Heart right ventricle (tissue), 16 donors: Measurements from ENCODE around the gene PNISR. TPM values are rescaled to one million over a fixed set of nuclear protein-coding genes. Genes with fewer than 3 reads are reported as not detected.

ENCODE experiments used
- ATAC-seq, 8 donors: fragments of 200-7000 bp; cut with Tn5 transposase; one replicate each; pipeline ENCODE4 v1.9.1; 2020; ENCODE audit warnings: mild to moderate bottlenecking in 8 of 8, moderate library complexity in 8 of 8, moderate number of reproducible peaks in 1 of 8
- DNase-seq, 2 donors: peaks; one replicate each; pipeline ENCODE4 v3.0.0-alpha.2; 2020
- H3K27ac ChIP-seq, 10 donors: fragments of 200-600 bp; sonication (generic) in 2 of 10; one replicate each; pipeline versions ENCODE4 v1.5.0 to v1.8.0; 2020 to 2022; ENCODE audit warnings: mild to moderate bottlenecking in 3 of 10
- H3K27me3 ChIP-seq, 7 donors: fragments of 200-600 bp; one replicate each; pipeline ENCODE4 v1.8.0; 2021 to 2022; ENCODE audit warnings: mild to moderate bottlenecking in 2 of 7
- H3K36me3 ChIP-seq, 9 donors: fragments of 200-600 bp; sonication (generic) in 1 of 9; one replicate each; pipeline versions ENCODE4 v1.5.0 to v1.8.0; 2020 to 2022; ENCODE audit warnings: mild to moderate bottlenecking in 2 of 9
- H3K4me1 ChIP-seq, 9 donors: fragments of 200-600 bp; sonication (generic) in 1 of 9; one replicate each; pipeline versions ENCODE4 v1.5.0 to v1.8.0; 2020 to 2022; ENCODE audit warnings: mild to moderate bottlenecking in 4 of 9
- H3K4me3 ChIP-seq, 10 donors: fragments of 200-600 bp; sonication (generic) in 2 of 10; one replicate each; pipeline versions ENCODE4 v1.5.0 to v1.8.0; 2020 to 2022; ENCODE audit warnings: mild to moderate bottlenecking in 7 of 10, moderate library complexity in 2 of 10
- H3K9me3 ChIP-seq, 11 donors: fragments of 200-600 bp in 10 of 11; sonication (generic) in 2 of 11; one replicate each; pipeline versions ENCODE4 v1.5.0 to v1.8.0; 2013 to 2022; ENCODE audit warnings: mild to moderate bottlenecking in 2 of 11, control low read depth in 1 of 11, moderate library complexity in 1 of 11
- WGBS, 2 donors: extraction: QIAGEN DNeasy Blood & Tissue Kit; methylation state at CpG; one replicate each; pipeline ENCODE4 v1.1.7; 2013; ENCODE audit warnings: inconsistent platforms in 1 of 2; 5-methylcytosine and 5-hydroxymethylcytosine counted together
- intact Hi-C, 10 donors: fragments of 100-400 bp; cut with DNase I; formaldehyde crosslinking; loops; one replicate each; pipeline versions ENCODE4 v1.11.1 to v1.14.2; 2022
- long read RNA-seq, 3 donors: library from polyadenylated mRNA; unstranded; transcript quantifications; one replicate each; pipeline ENCODE4 v2.0.0, GENCODE V29; 2020 to 2021
- polyA plus RNA-seq, 2 donors: library from polyadenylated mRNA; stranded (reverse); fragments of 200-250 nt; gene quantifications; one replicate each; pipeline ENCODE4 v1.2.3, GENCODE V29; 2013
- total RNA-seq, 10 donors: library from RNA; stranded (reverse); fragmentation: NEBNext Ultra II Directional in 3 of 10; extraction: Animal tissue kit (Norgen Biotek cat#: 25700) in 3 of 10; gene quantifications; one replicate each; pipeline versions ENCODE4 v1.2.1 to v1.2.4, GENCODE V29; 2021 to 2023
- TF ChIP-seq, protein P1 (sequence below), 9 donors: fragments of 200-600 bp; sonication (generic) in 2 of 9; IDR thresholded peaks; one replicate each; pipeline versions ENCODE4 v1.5.0 to v1.8.0; 2021 to 2022; ENCODE audit warnings: antibody characterized with exemption in 9 of 9, mild to moderate bottlenecking in 5 of 9, moderate library complexity in 1 of 9
- donor health status: Arrhythmogenic right ventricular cardiomyopathy.
- donor health status: ischemic (EF 13 %, LVEDD 7.1; RV severe dilation, severe dysfunction).
- donor health status: healthy with polysubstance abuse.
- donor health status: DM: no; HTN: yes; CAD: no.
- donor health status: DM: no; HTN: no; CAD: no.
- donor health status: ischemic (EF 25% LVEDD 6.9; RV normal size, moderate dysfunction).
- donor health status: ischemic (EF 25% LVEDD 5.7; RV mildly dilated, moderate dysfunction).
- donor health status: healthy.
- donor health status: DM: yes; HTN: yes; CAD: no.
- donor health status: Ischemic cardiomyopathy.
- donor health status: ischemic (EF 35%, LVEDD 5.7; RV mildly dilated, moderate dysfunction).
- donor health status: nonischemic (EF 11% LVEDD 7.7; RV severe dilation, severe dysfunction).
- donor health status: DM: yes; HTN: yes; CAD: no.
- donor health status: PGD.
- donor health status: ischemic (EF 29% LVEDD 5.4; RV normal size, mild dysfunction).
- donor health status: nonischemic (EF 23%, LVEDD 6.1; RV moderate dilation, normal function).

The PNISR gene, protein sequence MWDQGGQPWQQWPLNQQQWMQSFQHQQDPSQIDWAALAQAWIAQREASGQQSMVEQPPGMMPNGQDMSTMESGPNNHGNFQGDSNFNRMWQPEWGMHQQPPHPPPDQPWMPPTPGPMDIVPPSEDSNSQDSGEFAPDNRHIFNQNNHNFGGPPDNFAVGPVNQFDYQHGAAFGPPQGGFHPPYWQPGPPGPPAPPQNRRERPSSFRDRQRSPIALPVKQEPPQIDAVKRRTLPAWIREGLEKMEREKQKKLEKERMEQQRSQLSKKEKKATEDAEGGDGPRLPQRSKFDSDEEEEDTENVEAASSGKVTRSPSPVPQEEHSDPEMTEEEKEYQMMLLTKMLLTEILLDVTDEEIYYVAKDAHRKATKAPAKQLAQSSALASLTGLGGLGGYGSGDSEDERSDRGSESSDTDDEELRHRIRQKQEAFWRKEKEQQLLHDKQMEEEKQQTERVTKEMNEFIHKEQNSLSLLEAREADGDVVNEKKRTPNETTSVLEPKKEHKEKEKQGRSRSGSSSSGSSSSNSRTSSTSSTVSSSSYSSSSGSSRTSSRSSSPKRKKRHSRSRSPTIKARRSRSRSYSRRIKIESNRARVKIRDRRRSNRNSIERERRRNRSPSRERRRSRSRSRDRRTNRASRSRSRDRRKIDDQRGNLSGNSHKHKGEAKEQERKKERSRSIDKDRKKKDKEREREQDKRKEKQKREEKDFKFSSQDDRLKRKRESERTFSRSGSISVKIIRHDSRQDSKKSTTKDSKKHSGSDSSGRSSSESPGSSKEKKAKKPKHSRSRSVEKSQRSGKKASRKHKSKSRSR
- total RNA-seq (10 to 100 TPM; 36.9 to 62.6 (median 50.1) TPM), polyA plus RNA-seq (100 to 1,000 TPM in 1 of 2 donors, 10 to 100 TPM in 1; 17.8 to 105 TPM)
- long read RNA-seq, donor 1, full-length matches to known transcripts = 15 of 39 reads
- long read RNA-seq, donor 1, partial matches to known transcripts = 9 of 39 reads
- long read RNA-seq, donor 1, other reads (novel, unspliced or antisense) = 15 of 39 reads
- long read RNA-seq, donor 2, full-length matches to known transcripts = 23 of 43 reads
- long read RNA-seq, donor 2, partial matches to known transcripts = 2 of 43 reads
- long read RNA-seq, donor 2, other reads (novel, unspliced or antisense) = 18 of 43 reads
- long read RNA-seq, donor 3, full-length matches to known transcripts = 14 of 40 reads
- long read RNA-seq, donor 3, partial matches to known transcripts = 13 of 40 reads
- long read RNA-seq, donor 3, other reads (novel, unspliced or antisense) = 13 of 40 reads

DNA sequence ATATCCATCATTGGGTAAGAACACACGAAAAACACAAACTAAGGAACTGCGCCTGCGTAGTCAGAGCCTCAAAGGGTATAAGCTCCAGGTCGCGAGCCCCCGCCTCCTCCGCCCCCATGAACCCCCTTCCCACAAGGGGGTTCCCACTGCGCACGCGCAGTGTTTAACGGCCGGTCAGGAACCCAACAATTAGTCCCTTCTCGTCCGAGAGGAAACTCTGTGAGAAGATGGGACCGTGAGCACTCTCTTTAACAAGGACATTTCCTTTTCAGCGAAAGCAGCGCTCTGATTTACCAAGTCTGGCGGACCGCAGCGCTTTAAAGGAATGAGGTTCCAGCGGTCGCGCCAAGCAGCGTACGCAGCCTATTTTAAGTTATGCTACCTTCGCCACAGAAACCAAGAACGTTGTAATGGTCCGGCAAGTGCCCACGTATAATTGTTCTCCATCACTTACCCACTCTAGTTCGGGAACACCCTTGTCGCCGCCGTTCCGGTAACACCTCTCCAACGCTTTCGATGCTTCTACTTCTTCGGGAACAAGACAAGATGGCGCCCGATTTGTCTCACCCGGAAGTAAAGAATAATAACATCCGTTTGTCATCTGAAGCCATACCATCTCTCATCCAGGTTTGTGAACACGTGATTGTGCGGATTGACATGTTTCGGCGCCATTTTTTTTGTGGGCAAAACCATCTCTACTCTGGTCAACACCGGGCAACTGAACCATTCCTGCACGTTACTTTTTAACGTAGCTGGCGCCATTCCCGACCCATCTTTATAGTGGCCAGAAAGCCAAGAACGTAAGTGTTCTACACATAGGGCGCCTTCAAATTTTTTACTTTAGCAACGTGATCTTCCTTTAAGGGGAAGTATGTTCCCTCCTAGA, at the start of gene PNISR:
Gene PNISR (minus strand): TSS at position 548 of the 886 bp plus-strand sequence. CDS start 10,649 bp downstream, outside the sequence.
- intact Hi-C loops = loop anchor here in 4 of 10 donors (5.0 to 10.0 kb wide), 4 partner anchors 33 to 140 kb away; partner anchors contain the start of genes USP45 (in 4 of the 4), CCNC (in 1 of the 4) and COQ3 (in 1 of the 4)
- peak within 1 kb of the TSS; percentile 60 to 95 (median 78) for H3K4me3 ChIP-seq
- peaks cover 7 to 65% (median 62%) of the 10 kb centered on the region in 9 donors for H3K4me1 ChIP-seq
- peak; percentile 95 to 99 (median 96) for ATAC-seq
- WGBS, 2 donors = 0% methylated on average over 53 of the region's 53 CpGs
- H3K27ac ChIP-seq = peak within 1 kb of the TSS; percentile 89 to 98 (median 96)
- H3K36me3 ChIP-seq = peaks cover 0 to 13% (median 0%) of the 10 kb centered on the region in 9 donors
- H3K27me3 ChIP-seq = no peaks in the 10 kb centered on the region
- H3K9me3 ChIP-seq = no peaks in the 10 kb centered on the region
- TF ChIP-seq, protein P1, sequence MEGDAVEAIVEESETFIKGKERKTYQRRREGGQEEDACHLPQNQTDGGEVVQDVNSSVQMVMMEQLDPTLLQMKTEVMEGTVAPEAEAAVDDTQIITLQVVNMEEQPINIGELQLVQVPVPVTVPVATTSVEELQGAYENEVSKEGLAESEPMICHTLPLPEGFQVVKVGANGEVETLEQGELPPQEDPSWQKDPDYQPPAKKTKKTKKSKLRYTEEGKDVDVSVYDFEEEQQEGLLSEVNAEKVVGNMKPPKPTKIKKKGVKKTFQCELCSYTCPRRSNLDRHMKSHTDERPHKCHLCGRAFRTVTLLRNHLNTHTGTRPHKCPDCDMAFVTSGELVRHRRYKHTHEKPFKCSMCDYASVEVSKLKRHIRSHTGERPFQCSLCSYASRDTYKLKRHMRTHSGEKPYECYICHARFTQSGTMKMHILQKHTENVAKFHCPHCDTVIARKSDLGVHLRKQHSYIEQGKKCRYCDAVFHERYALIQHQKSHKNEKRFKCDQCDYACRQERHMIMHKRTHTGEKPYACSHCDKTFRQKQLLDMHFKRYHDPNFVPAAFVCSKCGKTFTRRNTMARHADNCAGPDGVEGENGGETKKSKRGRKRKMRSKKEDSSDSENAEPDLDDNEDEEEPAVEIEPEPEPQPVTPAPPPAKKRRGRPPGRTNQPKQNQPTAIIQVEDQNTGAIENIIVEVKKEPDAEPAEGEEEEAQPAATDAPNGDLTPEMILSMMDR (IDR thresholded peaks at IDR 0.05) = no peak
- peak; percentile 77 to 97 for DNase-seq

DNA sequence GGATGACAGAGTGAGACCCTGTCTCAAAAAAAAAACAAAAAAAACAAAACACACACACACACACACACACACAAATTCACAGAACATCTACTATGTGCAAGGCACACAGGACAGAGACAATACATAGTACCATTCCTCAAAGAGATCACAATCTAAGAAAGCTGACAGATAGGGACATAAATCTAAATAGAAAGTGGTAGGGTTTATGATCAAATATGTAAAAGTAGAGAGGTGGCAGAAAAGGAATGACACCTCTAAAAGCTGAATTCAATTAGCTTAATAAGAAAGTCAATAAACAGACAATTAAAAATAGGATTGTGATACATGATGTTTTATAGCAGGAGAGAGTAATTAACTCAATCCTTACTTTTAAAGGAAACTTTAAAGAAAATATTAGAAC, 48.6 kb upstream of the PNISR start:
- Histone ChIP-seq H3K9me3 (peaks cover 0 to 4% (median 0%) of the 10 kb centered on the region in 11 donors), H3K36me3 (peaks cover 0 to 43% (median 7%) of the 10 kb centered on the region in 9 donors), H3K4me3 (no peak overlapping the region), H3K27me3 (no peaks in the 10 kb centered on the region), H3K27ac (no peak overlapping the region), H3K4me1 (no peaks in the 10 kb centered on the region)
- intact Hi-C loops = no loop called here
- DNase-seq (no peak), ATAC-seq (no peak)
- TF ChIP-seq, protein P1 (IDR thresholded peaks at IDR 0.05) = no peak

DNA sequence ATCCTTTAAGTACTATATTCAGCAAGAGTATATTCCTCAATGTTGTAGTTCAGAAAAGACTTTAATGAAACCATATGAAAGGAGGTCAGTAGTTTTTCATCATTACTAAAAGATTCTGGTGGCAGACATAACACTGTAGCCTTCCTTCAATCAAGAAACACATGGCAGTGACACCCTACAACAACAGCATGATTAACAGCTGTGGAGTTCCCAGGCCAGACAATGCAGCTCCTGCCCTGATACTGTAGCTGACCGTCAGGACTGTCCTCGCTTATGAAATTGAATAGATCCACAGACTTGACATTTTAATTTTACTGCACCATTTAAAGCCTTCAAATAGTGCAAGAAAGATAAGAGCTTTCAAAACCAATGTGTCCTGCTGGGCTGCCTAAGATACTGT, 46.5 kb upstream of the PNISR start:
- H3K4me1 ChIP-seq = no peaks in the 10 kb centered on the region
- WGBS, 2 donors = 89 to 93% methylated on average over 2 of the region's 2 CpGs
- peaks cover 0 to 39% (median 7%) of the 10 kb centered on the region in 9 donors for H3K36me3 ChIP-seq
- no peak overlapping the region for H3K4me3 ChIP-seq
- intact Hi-C loops = no loop called here
- H3K27me3 ChIP-seq = no peaks in the 10 kb centered on the region
- DNase-seq (no peak), ATAC-seq (no peak)
- TF ChIP-seq, protein P1 (IDR thresholded peaks at IDR 0.05) = no peak
- H3K27ac ChIP-seq = no peak overlapping the region
- H3K9me3 ChIP-seq = no peaks in the 10 kb centered on the region
